RWPE1 (cell line): ENCODE measurements around the gene USP34.
"Not testable (repeated sequence)": the region's sequence is repeated elsewhere in the genome, so short reads cannot be mapped to it uniquely, and the experiment has no call there.

Source experiments
- CTCF ChIA-PET: fragments of 350-600 bp; sonication (Branson Sonifier 250); formaldehyde crosslinking; extraction: SDS; loops from one replicate; lab custom pipeline; 2021; lab: Yijun Ruan, JAX
- POLR2A ChIA-PET: fragments of 400-600 bp; formaldehyde crosslinking; extraction: SDS; loops from one replicate; lab custom pipeline; 2020; ENCODE audit warnings: antibody characterized with exemption; ENCODE audit not compliant: low non-redundant PET; lab: Yijun Ruan, JAX
- DNase-seq: peaks from one replicate; pipeline ENCODE4 v3.0.0; 2012; ENCODE audit warnings: low spot score
- H3K27ac ChIP-seq: fragments of 450-650 bp; 2 replicates; pipeline ENCODE4 v1.5.1; 2017
- CTCF ChIP-seq: fragments of 450-650 bp; conservative IDR thresholded peaks from 2 replicates; pipeline ENCODE4 v1.5.1; 2017; ENCODE audit warnings: low read depth, mild to moderate bottlenecking

The USP34 gene

GRCh38 chr2:61218076-61218816 is 252.6 kb downstream of the USP34 start:
- DNase-seq, result no peak
- CTCF ChIA-PET, result no interaction called here
- H3K27ac ChIP-seq, result no peak overlapping the region
- no peak for TF ChIP-seq CTCF
- POLR2A ChIA-PET, result no interaction called here

- ChIA-PET CTCF (interaction anchor here (0.6 kb wide), 1 partner anchor 67 kb away, joined by 3 read pairs; no protein-coding TSS in a partner anchor), POLR2A (no interaction called here)
- DNase-seq, result no peak
- TF ChIP-seq CTCF, result no peak
- no peak overlapping the region for H3K27ac ChIP-seq
Observed at GRCh38 chr2:61214171-61214570, 256.7 kb downstream of the USP34 start.

- no peak for TF ChIP-seq CTCF
- ChIA-PET CTCF (no interaction called here), POLR2A (no interaction called here)
- H3K27ac ChIP-seq, result peak overlapping the region; percentile 56; the same call in 1 of the 2 replicates
- peak; percentile 62 for DNase-seq
Observed at GRCh38 chr2:61210332-61210981, 260.4 kb downstream of the USP34 start.

GRCh38 chr2:61205132-61205531 is 265.8 kb downstream of the USP34 start:
- H3K27ac ChIP-seq, result no peak overlapping the region
- POLR2A ChIA-PET, result no interaction called here
- CTCF ChIA-PET, result no interaction called here
- no peak for TF ChIP-seq CTCF
- DNase-seq, result no peak

- CTCF ChIA-PET, result interaction anchor here (0.6 kb wide), 1 partner anchor 482 kb away, joined by 3 read pairs; no protein-coding TSS in a partner anchor
- no peak overlapping the region for H3K27ac ChIP-seq
- no peak for TF ChIP-seq CTCF
- POLR2A ChIA-PET, result no interaction called here
- DNase-seq, result no peak
Observed at GRCh38 chr2:61196671-61197070, 274.2 kb downstream of the USP34 start.

GRCh38 chr2:61194646-61195045 is 276.2 kb downstream of the USP34 start:
- POLR2A ChIA-PET, H3K27ac ChIP-seq, DNase-seq: not testable (repeated sequence)
- CTCF ChIA-PET, result interaction anchor here (0.7 kb wide), 1 partner anchor 147 kb away, joined by 3 read pairs; no protein-coding TSS in a partner anchor
